CD4-positive, alpha-beta T cell treated with Interleukin-15 for 4 hours (primary cell): Measurements from ENCODE around the gene USHBP1.

Experiments
- DNase-seq: peaks from one replicate; pipeline ENCODE4 v3.0.0-alpha.2; 2020; ENCODE audit warnings: low spot score

USHBP1 gene

DNA sequence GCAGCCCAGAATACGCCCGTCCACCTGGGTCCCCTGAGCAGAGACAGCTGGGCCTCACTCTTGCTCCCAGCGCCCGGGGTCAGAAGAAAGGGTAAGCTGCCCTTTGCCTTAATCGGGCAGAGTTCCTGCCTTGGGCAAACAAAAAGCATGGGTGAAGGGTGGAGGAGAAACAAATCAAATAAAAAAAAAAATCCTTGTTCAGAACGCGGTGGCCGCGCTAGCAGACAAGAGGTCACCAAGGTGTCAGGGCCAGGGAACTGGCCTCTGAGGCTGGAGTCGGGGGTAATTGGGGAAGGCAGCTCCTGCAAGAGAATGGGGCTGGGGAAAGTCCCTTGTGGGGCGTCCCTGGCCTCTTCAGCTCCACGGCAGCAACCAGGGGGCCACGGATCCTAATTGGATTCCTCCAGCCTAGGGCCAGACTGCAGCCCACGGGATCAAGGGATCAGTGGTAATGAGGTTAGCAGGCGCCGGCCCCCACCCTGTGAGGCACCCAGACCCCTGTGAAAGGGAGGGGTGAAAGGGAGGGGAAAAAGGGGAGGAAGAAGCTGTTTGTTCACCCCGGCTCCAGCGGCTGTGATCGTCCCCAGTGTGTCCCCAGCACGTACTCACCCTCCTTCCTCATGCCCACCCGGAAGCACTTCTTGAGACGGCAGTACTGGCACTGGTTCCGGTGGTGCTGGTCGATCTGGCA is 24.3 kb downstream of the USHBP1 start:
- no peak for DNase-seq

DNA sequence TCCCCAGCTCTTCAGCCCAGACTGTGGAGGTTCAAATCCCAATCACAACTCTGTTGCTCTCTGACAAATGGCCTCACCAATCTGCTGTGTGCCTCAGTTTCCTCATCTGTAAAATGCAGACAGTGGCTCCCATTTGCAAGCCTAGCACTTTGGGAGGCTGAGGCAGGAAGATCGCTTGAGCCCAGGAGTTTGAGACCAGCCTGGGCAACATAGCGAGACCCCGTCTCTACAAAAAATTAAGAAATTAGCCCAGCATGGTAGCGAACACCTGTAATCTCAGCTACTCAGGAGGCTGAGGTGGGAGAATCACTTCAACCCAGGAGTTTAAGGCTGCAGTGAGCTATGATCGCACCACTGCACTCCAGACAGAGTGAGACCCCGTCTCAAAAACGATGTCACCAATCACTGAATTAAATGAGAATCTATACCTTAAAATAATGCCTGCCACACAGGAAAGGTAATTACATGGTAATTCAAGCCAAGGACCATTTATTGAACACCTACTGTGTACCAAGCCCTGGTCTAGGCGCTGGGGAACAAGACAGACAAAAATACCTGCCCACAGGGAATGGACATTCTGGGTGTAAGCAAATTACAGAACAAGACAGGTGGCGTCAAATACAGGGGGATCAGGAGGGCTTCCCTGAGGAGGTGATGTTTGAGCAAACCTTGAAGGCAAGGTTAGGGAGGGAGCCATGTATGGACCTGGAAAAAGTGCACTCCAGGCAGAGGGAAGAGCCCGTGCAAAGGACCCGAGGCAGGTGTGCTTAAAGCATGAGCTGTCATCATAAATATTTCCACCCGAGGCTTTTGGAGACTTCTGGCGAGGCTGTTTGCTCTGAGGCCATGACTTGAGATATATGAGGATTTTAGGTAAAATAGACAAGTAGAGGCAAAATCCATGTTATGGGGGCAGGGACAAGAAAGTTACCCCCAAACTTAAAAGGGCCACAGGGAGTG is 26.5 kb downstream of the USHBP1 start:
- DNase-seq = no peak

DNA sequence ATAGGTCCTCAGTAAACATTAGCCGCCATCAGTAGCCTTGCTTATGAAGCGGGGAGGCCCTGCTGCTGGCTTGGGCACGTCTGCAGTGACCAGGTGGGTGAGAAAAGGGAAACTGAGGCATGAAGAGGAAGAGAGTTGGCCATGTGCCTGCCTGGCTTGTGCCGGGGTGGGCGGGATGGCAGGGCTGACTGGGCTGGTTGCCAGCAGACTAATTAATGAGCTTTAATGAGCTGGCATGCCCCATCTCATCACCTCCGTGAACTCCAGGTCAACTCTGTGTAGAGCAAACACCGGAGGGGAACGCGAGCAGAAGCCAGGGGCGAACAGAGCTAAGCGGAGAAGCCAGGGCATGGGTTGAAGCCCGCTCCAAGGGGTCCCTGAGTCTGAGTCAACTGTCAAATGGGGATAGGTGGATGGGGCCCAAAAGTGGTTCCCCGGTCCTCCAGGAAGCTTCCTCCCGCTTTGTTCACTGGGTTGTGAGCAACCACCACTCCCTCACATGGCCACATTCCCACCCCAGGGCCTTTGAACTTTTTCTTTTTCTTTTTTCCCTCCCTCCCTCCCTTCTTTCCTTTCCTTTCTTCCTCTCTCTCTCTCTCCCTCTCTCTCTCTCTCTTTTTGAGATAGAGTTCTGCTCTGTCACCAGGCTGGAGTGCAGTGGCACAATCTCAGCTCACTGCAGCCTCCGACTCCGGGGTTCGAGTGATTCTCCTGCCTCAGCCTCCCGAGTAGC is 27.6 kb downstream of the USHBP1 start:
- no peak for DNase-seq

DNA sequence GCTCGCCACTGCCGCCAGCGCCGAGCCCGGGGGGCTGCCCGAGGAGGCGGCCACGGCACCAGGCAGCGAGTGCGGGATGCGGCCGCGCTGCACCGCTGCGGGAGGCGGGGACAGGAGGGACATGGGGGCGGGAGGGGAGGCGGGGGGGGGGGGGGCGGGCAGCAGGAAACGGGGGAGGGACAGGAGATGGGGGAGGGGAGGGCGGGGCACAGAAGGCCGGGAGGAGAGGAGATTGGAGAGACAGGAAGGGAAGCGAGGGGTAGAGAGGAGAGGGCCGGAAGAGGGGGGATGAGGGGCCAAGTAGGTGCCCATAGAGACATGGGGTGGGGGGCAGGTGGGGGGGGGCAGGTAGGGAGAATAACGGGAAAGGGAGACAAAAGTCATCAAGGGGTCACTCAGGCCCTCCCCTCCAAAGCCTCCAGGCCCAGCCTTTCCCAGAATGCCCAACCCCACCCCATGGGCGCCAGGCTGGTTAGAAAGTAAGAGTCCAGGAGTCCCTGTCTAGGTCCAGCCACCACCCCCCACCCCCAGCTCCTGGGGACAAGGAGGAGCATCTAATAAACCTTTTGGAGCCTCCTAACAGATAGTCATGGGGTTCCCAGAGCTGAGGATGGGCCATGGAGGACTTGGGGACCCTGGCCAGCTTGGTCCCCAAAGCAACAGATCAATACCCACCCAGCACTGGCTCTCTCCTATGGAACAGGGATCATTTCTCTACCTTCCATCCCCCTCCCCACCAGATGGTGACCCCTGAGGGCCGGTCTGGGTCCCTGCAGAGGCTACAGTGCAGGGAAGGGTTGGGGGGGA is 28.4 kb downstream of the USHBP1 start:
- peak; percentile 17 for DNase-seq

DNA sequence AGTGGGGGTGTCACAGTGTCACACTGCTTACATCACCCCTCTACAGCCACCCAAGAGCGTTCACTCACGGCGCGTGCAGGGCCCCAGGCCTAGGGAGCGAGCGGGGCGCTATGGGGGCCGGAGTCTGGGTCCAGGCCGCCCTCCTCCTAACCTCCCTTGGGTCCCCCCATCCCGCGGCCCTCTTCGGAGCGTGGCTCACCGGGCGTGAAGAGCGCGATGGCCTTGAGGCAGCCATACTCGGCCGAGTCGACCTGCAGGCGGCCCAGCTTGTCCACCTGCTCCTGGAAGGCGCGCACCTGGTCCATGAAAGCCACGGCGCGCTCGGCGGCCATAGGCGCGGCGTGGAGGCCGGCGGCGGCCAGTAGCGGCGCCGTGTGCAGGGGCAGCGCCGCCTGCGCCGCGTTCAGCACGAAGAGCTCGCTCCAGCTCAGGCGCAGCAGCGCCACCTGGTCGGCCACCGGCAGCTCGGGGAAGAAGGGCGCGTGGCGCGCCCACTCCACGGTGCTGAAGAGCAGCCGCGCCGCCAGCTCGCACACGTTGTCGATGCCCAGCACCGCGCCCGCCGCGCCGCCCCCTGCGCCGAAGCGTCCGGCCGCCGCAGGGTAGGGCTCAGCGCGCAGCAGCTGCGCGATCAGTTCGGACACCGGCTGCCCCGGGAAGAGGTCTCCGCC is 29.1 kb downstream of the USHBP1 start:
- DNase-seq = peak; percentile 70

DNA sequence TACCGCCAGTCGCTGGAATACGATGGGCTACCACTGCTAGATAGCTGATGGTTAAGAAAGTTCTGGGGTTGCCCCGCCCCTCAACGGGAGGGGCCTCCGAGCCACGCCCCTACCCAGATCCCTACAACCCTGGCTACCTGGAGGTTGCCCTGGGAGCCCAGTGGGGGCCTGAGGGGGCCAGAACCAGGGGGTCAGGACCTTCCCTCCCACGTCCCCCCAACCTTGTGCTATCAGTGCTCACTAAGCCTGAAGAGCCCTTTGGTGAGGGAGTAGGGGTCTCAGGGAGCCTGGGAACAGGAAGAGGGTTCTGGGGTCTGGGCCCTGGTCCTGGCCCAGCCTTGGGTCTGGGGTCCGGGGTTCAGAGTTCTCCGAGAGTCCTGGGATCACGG is 29.6 kb downstream of the USHBP1 start:
- DNase-seq = peak; percentile 53

DNA sequence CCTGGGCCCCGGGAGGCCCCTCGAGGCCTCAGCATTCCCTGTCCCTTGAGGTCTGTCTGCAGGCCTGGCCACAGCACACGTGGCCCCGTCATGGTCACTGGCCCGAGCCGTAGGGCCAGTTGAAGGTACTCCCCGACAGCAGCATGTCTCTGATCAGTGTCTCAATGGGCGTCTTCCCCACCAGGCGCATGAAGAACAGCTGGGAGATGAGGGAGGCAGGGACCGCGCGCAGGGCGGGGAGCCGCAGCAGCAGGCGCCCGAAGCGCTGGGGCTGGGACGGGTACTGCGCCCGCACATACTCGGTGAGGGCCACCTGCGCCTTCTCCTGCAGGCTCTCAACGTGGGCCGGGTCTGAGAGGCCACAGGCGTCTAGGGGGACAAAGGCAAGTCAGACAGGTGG is 32.3 kb downstream of the USHBP1 start:
- no peak for DNase-seq

DNA sequence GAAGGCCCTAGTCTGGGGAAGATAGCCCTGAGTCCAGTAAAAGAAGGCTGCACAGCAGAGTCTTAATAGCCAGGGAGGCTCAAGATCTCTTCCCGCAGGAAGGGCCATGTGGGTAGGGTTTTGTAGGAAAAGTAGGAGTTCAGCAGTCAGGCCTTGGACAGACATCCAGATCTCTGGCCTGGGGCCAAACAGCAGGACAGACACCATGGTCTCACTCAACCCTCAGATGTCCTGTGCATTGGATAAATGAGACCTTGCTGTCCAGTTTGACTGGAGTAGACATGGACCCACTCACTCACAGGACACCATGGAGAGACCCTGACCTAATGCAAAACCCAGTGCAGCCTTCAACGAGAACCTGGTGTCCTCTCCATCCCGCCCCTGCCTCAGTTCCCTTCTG is 34.7 kb downstream of the USHBP1 start:
- no peak for DNase-seq

DNA sequence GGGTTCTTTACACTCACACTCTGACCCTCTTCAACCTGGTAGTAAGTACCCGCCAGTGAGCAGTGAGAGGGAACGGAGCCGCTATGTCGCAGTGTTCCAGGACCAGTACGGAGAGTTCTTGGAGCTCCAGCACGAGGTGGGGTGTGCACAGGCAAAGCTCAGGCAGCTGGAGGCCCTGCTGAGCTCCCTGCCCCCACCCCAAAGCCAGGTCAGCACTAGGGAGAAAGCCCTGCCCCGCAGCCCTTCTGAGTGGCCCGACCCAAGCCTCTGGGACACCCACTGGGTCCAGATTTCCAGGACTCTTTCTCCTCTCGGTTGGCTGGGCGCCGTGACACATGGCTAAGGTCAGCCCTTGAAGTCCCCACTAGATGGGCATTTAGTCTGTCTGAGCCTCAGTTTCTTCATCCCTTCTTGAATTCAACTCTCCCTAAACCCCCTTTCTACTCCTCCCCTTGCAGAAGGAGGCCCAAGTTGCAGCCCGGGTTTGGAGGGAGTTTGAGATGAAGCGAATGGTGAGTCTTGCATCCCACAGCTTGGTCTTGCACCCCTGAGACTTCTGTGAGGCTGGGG is 36.7 kb downstream of the USHBP1 start:
- DNase-seq = no peak

DNA sequence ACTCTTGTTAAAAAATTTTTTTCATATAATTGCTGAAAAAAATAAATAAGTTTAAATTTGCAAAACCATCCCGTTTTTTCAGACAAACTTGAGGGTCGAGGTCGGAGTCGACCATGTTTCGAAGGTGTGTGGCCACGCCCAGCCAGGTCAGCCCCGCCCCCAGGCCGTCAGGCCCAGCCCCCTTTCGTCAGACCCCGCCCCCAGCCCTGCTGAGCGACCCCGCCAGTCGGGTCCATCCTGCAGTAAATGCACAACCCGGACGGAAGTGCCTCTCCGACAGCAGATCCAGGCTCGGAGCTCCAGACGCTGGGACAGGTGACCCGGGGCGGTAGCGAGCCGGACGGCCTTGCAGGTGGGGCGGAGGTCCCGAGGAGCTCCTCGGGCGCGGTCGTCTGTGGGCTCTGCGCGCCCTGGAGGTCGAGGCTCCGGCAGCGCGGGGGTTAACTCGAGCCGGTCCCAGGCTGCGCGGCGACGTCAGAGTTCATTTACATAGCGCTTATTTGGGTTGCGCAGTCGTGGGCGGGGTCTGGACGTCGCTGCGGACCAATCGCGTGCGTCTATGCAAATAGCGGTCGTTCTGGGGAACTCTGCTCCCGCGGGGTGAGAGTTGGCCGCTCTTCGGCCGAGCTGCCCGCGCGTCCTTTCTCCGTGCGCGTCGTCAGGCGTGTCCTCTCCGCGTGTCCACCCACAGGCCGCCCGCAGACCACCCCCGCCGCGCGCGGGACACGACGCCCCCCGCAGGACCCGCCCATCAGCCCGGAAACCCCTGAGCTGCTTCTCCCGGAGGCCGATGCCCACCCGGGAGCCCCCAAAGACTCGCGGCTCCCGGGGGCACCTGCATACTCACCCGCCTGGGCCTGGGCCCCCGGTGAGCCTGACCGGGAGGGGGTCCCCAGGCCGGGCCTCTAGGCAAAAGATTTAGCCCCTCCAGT is 38.3 kb downstream of the USHBP1 start, which contains the start of gene OCEL1:
Gene OCEL1, plus strand, starts transcription at position 225 of the 932 bp plus-strand sequence. Its CDS starts 22 bp downstream, at position 247.
- peak; percentile 95 for DNase-seq

DNA sequence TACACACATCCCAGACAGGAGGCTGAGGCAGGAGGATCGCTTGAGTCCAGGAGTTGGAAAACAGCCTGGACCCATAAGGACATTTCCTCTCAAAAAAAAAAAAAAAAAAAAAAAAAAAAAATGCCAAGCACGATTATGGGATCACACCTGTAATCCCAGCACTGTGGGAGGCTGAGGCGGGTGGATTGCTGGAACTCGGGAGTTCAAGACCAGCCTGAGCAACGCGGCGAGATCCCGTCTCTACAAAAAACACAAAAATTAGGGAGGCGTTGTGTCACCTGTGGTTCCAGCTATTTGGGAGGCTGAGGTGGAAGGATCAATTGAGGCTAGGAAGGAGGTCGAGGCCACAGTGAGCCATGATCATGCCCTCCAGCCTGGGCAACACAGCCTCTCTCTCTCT is 39.5 kb downstream of the USHBP1 start:
- no peak for DNase-seq

DNA sequence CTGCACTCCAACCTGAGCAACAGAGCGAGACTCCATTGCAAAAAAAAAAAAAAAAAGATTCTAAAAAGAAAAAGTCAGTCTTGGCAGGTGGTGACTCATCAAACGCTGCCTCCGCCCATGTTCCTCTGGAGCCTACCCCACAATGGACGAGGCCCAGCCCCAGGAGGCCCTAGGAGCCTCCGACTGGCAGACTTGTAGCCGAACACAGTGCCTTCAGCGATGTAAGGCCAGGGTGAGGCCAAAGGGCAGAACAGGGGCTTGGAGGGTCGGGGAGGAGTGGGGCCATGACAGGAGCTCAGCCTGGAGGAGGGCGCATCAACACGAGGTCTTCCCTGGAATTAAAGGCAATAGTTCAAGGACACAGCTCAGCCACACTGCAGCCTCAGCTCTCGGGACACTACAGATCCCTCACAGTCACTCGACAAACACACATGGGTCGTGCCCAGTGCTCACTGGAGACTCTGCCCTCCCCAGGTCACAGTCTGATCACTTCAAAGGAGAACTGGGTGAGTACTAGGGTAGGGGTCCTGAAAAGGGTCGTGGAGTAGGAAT is 44.3 kb downstream of the USHBP1 start:
- DNase-seq = peak; percentile 18

DNA sequence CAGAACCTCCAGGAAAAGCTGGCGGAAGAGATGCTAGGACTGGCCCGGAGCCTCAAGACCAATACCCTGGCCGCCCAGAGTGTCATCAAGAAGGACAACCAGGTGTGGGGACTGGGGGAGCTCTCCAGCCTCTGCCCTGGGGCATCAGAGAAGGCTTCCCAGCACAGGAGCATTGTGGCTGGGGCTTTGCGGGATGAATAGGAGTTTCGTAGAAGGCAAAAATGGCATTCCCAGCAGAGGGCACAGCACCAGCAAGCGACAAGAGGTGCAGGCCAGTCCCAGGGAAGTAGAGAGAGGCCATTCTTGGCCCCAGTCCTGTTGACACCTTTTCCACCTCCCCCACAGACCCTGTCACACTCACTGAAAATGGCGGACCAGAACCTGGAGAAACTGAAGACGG is 45.3 kb downstream of the USHBP1 start:
- no peak for DNase-seq

DNA sequence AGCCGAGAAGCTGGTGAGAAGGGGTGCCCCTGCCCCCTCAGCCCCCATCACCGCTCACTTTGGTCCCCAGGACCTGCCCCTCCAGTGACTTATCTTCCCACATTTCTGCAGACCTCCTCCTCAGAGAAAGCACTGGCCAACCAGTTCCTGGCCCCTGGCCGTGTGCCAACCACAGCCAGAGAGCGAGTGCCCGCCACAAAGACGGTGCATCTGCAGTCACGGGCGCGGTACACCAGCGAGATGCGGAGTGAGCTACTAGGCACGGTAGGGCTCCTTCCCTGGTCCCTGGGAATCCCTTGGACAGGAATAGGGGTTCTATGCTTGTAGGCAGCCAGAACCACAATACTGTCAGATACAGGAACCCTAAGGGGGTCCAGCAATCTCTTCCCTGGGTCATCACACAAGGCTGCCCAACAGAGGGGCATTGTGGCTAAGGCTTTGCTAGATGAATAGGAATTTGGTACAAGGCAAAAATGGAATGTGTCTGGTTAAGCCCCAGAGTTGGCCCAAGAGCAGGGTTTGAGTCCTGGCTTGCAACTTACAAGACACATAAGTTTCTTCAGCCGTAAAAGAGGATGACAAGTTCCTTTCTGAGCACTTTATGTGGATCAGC is 48.4 kb downstream of the USHBP1 start:
- DNase-seq = no peak

DNA sequence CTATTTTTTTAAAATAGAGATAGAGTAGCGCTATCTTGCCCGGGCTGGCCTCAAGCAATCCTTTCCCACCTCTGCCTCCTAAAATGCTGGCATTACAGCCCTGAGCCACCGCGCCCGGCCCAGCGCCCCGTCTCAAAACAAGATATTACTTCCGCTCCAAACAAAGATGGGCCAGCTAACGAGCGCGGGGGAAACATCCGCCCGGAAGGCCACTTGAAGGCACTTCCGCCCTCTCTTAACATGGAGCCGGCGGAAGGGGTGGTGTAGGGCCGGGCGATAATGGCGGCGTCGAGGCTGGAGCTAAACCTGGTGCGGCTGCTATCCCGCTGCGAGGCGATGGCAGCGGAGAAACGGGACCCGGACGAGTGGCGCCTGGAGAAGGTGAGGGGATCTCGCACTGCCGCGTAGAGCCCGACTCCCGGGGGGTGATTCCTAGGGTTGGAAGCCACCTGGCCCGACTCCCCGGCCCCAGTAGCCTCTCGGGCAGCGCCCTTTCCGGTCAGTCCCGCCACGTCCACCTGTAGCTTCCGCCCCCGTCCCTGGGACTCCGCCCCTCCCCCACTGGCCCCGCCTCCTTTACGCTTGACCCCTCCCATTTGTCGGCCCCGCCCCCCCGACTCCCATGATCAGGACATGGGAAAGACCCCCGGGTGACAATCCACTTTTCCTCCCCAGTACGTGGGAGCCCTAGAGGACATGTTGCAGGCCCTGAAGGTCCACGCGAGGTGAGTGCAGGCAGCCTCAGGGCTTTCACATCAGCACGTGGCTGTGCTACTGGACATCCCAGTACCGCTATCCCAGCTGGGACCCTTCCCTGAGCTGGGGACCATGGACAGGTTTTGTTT is 49.2 kb downstream of the USHBP1 start, which contains the start of gene USE1:
Gene USE1, plus strand, starts transcription at position 231 of the 845 bp plus-strand sequence. Its CDS starts 49 bp downstream, at position 280.
- peak; percentile 90 for DNase-seq

DNA sequence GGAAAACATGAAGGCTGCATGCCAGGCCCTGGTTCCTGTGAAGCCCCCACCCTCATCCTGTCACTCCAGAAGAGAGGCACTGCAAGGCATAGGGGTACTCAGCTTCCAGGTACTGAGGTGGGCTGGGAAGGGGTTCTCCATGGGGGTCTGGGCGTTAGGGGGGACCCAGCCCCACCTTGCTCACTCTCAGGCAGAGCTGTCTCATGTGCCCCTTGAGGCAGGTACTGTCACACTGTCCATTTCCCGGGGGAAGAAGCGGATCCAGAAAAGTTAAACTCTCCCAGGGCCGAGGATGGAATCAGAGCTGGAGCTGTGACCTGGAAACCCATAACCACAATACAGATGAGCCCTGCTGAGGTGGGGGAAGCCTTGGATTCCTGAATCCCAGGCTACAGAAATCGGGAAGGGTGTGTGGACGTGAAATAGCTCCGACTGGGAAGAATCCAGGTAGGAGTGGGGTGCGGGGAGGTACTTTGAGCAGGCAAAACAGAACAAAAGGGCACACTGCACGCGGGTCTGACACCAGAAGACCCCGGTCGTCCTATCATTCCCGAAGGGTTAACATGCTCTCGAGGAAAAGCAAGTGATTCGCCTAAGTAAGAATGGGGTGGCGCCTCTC is 49.9 kb downstream of the USHBP1 start:
- no peak for DNase-seq

DNA sequence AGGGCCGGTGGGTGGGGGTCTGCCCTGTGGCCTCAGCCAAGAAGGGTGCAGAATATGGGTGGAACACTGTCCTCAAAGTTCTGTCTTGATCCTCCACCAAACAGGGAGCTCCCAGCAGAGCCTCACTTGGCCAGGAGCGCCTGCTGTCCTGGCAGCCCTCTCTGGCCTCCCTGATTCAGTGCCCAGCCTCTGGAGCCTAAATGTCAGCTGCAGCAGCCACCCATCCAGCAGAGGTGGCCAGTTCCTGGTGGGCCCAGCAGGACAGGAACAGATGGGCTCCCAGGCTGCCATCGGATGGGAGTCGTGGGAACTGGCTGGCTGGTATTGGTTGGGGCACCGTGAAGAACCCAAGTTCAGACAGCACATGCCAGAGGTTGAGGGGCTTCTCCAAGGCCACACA is 51.2 kb downstream of the USHBP1 start:
- DNase-seq = no peak
